HG02571 (cell line): ENCODE data around the gene HIBCH.
"Not testable (repeated sequence)": the region's sequence is repeated elsewhere in the genome, so short reads cannot be mapped to it uniquely, and the experiment has no call there.

Experiments used
- ATAC-seq: cut with Tn5 transposase; IDR thresholded peaks from one replicate; pipeline ENCODE4 v1.9.1; 2021; ENCODE audit warnings: mild to moderate bottlenecking, moderate library complexity; ENCODE audit not compliant: unreplicated experiment

Gene HIBCH

DNA sequence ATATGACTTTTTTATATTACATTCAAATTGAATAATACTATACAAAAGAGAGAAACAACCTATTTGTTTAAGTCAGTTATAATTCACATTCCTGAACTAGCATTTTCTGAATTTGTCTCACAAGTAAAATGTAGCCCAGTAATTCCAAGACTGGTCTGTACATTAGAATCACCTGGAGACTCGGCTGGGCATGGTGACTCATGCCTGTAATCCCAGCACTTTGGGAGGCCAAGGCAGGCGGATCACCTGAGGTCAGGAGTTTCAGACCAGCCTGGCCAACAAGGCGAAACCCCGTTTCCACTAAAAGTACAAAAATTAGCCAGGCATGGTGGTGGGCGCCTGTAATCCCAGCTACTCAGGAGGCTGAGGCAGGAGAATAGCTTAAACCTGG is 7.0 kb downstream of the HIBCH start:
- ATAC-seq = not testable (repeated sequence)

DNA sequence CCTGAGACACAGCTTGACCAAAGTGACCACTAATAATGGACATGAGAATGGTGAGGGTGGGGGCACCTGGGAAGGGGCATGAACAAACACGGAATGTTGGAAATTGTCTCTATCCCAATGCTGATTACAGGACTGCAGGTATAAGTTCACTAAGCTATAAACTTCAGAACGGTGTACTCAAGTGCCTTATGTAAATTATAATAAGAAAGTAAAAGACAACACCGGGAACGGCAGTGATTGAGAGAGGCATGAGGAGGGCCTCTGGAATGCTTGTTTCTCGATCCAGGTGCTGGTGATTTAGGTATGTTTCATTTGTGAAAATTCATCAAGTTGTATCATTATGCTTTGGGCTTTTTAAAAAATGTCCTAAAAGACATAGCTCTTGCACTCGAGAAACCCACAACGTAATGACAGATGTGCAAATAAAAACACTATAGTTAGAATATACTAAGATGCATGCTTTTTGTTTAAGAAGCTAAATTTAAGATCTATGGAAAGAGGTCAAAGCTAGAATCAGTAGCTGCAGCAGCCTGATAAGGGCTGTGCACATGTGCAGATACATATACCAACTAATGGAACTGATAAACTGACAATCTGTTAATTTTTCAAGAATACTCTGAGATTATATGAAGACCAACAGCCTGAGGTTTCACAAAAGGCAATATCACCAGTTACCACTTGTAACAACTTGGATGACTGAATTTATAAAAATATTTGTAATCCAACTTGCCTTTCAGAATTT is 7.6 kb downstream of the HIBCH start:
- ATAC-seq = no peak

DNA sequence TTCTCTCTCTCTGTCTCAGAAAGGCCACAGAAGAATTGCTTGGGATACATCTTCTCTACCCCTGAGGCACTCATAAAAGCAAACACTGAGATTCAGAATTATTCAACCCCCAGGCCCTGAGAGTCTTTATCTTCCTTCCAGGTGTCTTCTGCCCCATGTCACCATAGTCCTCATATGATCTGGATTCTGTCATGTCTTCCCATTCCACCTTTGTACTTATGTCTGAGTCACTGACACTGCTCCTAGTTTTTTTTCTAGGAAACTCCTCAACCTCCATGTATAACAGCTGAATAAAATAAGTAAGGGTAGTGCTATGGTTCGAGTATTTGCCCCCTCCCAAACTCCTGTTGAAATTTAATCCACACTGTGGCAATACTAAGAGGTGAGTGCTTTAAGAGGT is 11.6 kb downstream of the HIBCH start:
- no peak for ATAC-seq

DNA sequence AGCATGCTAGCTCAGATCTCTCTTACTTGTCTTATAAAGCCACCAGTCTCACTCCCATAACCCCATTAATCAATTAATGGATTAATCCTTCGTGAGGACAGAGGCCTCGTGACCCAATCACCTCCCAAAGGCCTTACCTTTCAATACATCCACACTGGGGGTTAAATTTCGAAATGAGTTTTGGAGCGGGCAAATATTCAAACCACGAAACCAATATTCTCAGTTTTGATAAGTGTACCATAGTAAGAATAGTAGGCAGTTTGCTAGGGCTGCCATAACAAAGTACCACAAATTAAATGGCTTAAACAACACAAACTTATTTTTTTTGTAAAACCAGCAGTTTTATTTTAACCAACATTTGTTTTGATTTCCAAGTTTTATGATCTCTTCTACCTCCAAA is 15.2 kb downstream of the HIBCH start:
- no peak for ATAC-seq

DNA sequence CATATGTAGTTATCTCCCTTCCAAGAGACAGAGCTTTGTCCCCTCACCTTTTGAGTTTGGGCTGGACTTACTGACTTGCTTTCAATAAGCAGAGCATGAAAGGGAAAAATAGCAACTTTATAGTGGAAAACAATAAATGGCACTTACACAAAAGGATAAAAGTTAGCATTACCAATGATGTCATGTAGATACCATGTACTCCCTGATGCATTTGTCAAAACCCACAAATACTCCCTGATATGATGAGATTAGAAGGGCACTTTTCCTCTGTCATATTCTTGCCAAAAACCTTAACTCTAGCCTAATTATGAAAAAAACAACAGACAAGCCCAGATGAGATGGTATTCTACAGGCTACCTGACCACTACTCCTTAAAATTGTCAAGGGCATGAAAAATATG is 16.0 kb downstream of the HIBCH start:
- ATAC-seq = no peak

DNA sequence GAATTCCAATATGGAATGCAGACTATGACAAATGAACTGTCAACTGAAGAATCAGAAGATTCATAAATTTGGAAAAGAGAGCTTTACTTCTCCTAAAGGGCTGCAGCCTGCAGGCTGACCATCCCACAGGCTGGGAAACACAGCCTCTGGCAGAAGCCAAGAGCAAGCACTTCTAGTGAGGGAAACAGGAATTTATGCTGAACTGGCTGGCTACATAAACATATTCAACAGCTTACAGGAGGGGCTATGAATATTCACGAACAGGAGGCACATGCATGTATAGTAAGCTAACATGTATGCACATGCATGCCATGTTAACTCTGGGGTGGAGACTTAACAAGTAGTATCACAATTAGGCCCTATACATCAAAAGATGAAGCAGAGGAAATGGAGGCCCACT is 17.6 kb downstream of the HIBCH start:
- no peak for ATAC-seq

DNA sequence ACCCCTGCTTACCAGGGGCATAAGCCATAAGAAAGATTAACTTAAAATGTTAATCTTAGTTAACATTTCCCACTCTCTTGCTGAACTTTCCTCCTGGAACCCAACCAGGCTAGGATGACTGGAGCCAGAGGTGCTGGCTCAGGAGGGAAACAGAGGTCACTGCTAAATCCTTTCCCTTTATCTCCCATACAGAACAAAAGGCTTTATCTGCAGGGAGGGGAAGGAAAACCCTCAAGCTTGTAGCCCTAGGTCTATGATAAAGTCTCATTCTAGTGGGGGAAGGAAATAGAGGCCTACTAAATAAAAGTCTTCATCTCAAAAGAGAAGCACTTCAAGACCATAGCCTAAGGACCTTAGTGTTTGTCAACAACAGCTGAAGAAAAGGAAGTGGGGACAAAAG is 18.6 kb downstream of the HIBCH start:
- no peak for ATAC-seq

DNA sequence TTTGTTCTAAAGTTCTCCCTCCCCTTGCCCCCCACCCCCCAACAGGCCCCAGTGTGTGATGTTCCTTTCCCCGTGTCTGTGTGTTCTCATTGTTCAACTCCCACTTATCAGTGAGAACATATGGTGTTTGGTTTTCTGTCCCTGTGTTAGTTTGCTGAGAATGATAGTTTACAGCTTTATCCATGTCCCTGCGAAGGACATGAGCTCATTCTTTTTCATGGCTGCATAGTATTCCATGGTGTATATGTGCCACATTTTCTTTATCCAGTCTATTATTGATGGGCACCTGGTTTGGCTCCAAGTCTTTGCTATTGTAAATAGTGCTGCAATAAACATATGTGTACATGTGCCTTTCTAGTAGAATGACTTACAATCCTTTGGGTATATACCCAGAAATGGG is 21.7 kb downstream of the HIBCH start:
- not testable (repeated sequence) for ATAC-seq

DNA sequence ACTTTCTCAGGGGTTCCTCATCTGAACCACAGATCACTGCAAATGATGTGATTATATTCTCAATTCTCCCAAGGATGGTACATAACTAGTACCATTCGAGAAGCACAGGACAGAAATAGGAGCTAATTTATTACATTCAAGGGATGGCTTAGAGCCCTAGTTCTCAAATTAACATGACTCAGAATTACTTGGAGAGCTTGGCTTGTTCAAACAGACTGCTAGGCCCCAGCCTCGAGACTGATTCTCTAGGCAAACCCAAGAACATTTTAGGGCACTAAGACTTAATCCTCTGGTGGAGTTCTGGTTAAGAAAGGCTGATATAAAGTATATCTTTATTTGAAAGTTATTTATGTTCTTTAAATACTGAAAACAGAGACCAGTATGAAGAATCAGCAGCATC is 35.8 kb downstream of the HIBCH start:
- no peak for ATAC-seq

DNA sequence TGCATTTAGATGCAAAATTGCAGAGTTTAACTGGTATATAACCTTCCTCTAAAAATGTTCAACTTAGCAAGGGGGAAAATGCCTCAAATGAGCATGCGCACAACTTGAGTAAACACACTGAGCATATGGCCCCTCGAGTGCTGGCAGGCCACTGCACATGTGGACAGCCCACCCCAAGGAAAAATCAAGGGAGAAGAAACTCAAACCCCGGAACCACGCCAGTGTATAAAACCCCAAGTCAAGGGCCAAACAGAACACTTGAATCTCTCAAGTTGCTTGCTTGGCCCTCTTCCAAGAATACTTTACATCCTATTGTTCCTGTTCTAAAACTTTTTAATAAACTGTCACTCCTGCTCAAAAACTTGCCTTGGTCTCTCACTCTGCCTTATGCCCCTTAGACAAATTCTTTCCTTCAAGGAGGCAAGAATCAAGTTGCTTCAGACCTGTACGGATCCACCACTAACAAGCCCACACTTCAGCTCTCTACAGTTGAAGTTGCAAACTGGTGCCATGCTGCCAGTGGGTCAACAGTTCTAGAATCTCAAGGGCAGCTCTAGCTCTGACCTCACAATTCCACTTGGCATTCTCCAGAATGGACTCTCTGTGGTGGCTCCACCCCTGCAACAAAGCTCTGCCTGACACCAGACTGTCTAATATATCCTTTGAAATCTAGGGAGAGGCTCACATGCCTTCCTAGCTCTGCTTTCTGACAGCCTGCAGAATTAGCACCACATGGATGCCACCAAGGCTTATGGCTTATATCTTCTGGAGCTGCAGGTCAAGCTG is 38.9 kb downstream of the HIBCH start:
- no peak for ATAC-seq

DNA sequence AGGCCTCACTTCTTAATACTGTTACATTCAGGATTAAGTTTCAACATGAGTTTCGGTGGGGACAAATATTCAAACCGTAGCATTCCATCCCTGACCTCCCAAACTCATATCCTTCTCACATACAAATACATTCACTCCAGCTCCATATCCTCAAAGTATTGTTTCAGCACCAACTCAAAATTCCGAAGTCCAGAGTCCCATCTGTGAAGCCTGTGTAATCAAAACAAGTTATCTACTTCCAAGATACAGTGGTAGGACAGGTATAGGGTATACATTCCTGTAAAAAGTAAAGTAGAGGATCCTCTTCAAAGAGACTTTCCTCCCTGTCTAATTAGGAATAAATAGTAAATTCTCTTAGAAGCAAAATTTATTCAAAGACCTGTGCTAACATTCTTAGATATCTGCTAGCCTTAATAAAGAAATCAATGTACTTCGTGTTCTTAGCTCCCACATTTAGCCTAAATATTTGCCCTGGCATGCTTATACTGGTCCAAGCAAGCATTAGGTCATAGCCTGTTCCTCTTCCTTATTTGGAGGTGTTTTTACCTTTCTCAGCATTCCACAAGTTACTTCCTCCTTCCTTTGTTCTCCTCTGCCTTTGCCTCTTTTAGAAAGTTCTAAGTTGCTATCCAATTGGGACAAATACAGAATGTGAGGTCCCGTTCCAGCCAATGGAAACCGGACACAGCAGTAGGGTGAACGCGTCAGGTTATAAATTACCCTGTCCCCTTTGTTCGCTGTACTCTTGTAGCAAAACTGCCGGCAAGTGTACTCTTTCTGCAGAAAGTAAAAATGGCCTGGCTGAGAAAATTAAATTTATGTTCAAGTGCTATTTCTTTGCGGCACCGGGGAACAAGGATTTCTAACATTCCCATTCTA is 40.1 kb downstream of the HIBCH start:
- ATAC-seq = not testable (repeated sequence)

DNA sequence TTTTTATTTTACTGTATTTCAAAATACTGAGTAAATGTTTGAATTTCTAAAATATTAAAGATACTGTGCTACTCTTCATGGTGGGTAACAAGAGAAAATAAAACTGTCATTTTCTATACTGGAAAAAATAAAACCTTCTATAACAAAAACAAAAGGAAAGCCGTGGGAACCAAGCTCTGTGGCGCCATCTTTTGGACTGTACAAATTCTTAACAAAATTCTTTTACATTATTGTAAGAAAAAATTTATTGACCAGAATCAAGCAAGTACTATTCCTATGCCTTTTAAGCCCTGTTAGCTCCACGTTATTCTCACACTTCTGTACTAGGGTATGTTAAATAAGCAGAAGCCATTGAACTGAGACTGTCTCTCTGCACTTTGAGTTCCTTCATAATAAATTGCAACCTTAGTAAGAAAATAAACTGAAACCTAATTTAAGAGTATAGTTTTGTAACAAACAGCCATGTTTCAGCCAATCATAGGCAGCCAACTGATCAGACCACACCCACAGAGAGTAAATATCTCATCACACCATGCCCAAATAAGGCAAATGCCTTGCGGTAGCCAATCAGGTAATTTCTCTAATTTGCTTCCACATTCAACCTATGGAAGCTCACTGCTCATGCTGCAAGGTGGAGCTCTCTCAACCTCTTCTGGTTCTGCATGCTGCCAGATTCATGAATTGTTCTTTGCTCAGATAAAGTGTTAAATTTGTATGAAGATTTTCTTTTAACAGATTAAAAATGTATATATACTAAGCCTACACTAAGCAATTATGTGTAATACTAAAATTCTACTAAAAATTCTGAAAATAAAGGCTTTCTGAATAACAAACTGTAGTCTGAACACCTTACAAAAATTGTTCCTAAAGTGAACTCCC is 42.2 kb downstream of the HIBCH start:
- ATAC-seq = no peak

DNA sequence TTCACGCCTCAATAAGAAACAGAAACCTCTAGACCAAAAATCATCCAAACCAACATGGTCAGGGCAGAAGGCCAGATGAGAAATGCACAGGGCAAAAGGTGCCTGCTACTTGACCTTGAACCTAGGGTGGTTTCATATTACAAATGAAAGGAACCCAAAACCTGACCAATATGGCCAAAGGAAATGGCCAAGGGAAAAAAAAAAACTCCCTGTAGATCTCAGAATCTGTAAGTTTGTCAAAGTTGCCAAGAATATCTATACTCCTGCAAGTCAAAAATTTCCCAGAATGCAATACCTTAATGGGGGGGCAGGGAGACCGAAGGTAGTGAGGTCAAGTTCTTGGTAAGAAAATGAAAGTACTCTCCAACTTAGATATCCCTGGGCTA is 47.2 kb downstream of the HIBCH start:
- no peak for ATAC-seq

DNA sequence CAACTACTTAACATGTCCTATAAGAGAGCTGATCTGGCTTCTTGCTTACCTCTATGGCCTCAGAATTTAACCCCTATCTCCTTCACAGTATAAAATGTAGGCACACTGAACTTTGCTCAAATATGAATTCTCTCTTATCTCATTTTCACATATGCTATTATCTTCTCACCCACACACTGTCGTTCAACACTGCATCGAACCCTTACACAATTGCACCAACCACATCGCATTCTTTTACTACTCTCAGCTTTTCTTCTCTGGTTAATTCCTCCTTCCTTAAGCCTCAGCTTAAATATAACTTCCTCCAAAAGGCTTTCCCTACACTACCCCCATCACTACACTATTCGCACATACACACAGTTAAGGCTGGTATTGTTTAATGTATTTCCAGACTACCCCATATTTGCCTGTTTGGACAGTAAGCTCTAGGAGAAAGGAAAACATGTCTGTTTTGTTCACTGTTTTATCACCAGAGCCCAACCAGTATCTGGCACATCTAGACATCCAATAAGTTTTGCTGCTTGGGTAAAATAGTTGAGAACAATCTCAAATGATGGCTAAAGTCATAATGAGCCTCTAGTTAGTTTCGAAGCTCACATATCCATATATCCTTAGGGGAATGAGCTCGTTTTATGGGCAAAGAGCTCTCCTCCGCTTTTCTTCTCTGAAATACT is 47.7 kb downstream of the HIBCH start:
- ATAC-seq = no peak

DNA sequence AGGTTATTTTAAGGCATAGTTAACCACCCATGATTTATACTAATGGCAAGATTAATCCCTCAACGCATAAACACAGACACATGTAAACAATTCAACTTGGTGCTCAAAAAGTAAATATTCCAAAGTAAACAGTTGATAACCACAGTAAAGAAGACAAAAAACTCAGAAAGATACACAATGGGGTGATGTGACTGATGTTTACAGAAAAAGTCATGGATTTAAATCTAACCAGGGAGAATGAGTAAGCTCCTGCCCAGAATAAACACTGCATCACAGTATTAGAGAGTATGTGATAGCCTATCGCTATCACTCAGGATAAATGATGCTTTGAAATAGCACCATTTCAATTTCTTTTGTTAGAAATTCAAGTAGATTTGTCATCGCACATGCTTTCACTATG is 49.3 kb downstream of the HIBCH start:
- ATAC-seq = no peak

DNA sequence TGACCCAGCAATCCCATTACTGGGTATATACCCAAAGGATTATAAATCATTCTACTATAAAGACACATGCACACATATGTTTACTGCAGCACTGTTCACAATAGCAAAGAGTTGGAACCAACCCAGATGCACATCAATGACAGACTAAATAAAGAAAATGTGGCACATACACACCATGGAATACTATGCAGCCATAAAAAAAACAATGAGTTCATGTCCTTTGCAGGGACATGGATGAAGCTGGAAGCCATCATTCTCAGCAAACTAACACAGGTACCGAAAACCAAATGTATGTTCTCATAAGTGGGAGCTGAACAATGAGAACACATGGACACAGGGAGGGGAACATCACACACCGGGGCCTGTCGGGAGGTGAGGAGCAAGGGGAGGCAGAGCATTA is 49.9 kb downstream of the HIBCH start:
- ATAC-seq = not testable (repeated sequence)

DNA sequence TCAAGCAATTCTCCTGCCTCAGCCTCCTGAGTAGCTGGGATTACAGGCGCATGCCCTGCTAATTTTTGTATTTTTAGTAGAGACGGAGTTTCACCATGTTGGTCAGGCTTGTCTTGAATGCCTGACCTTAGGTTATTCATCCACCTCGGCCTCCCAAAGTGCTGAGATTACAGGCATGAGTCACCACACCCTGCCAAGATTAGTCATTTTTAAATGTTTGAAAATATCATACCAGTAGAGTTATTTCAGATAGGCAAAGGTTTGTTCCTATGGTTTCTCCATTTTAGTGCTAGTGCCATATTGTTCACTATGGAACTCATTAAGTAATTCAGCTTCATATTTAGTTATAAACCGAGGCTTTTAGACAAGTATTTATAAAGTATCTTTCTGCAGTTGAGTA is 52.3 kb downstream of the HIBCH start:
- ATAC-seq = no peak

DNA sequence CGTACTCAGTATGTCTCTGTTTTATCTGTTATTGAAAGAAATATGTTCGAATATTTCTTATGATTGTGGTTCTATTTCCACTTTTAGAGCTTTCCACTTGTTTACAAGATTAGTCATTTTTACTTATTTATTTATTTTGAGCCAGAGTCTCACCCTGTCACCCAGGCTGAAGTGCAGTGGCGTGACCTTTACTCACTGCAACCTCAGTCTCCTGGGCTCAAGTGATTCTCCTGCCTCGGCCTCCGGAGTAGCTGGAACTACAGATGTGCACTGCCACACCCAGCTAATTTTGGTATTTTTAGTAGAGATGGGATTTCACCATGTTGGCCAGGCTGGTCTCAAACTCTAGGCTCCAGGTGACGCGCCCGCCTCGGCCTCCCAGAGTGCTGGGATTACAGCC is 53.3 kb downstream of the HIBCH start:
- no peak for ATAC-seq

DNA sequence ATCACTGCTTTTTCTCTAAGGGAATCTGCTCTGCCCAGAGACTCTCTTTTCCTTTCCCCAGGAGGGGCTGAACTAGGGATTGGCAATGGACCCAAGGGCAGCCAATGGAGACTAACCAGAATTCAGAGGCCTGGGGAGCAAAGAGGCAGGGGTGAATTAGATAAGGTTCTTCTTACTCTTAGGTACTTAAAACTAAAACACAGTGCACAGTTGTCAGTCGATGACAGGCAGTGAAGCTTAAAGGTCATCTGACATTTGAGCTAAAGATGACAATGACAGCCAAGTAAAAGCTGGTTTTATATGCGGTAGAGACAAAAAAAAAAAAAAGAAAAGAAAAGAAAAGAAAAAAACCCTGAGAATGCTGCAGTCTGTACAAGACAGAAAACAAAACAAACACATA is 57.8 kb downstream of the HIBCH start:
- ATAC-seq = no peak

DNA sequence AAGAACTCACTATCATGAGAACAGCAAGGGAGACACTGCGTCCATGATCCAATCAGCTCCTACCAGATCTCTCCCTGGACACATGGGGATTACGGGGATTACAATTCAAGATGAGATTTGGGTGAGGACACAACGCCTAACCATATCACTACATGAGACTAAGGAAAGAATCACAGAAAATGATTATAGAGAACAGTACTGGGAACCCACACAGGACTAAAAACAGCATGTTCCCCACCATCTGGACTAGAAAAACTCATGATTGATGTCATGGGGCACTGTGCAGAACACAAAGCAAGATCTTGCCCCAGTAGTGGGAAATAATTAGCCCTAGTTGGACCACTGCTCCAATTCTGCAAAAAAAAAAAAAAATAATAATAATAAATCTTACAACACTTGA is 63.5 kb downstream of the HIBCH start:
- no peak for ATAC-seq
